ENCODE data around the gene KPNA2. TPM values are rescaled to one million over a fixed set of nuclear protein-coding genes. Genes with fewer than 3 reads are reported as not detected.
A peak's percentile ranks its signal among the peaks of the same experiment; 100 is the strongest.
"Not testable (repeated sequence)": the region's sequence is repeated elsewhere in the genome, so short reads cannot be mapped to it uniquely, and the experiment has no call there.

Gene KPNA2
- 374 and 388 TPM in 2 replicates for total RNA-seq (2014; rRNA removed; shearing (Covaris generic))
- 404 and 461 TPM in 2 replicates for polyA plus RNA-seq (2015; cell fraction: cytosol; rRNA removed)
- 278 and 338 TPM in 2 replicates for polyA plus RNA-seq (2015; cell fraction: nucleus; rRNA removed)

DNA sequence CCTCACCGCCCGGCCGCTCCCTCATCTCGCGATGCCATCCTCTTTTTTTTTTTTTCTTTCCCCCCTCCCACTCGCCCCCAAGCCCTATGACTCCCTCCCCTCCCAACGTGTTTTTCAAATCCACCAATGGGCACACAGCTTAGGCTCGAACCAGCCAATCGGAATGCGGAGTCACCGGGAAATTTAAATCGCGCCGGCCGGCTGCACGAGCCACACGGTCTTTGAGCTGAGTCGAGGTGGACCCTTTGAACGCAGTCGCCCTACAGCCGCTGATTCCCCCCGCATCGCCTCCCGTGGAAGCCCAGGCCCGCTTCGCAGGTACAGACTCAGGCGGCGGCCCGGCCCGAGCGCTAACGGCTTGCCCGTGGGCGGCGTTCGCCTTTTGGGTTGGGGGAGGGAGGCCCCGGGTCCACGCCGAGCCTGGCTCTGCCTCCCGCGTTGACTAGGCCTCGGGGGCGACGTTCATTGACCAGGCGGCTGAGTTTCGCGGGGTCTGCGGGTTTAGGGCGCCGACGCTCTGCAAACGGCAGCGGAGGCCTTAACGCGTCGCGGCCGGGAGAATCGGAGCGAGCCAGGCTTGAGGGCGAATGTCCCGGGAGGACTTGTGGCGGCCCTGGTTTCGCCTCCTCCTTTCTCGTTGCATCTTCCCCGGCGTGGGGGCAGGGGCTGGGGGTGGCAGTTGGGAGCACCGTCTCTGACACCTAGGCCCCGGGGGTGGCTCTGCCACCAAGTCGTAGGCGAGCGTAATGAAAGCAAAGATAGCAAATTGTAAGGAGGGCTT is at the start of gene KPNA2:
KPNA2 (plus strand) TSS at position 213 of the 781 bp plus-strand sequence. CDS start 1,398 bp downstream, outside the sequence.
- in situ Hi-C loops (cut with HindIII; ENCODE audit: low pct_unique_long_range_greater_than_20kb, low sequenced_read_pairs), result no loop called here

DNA sequence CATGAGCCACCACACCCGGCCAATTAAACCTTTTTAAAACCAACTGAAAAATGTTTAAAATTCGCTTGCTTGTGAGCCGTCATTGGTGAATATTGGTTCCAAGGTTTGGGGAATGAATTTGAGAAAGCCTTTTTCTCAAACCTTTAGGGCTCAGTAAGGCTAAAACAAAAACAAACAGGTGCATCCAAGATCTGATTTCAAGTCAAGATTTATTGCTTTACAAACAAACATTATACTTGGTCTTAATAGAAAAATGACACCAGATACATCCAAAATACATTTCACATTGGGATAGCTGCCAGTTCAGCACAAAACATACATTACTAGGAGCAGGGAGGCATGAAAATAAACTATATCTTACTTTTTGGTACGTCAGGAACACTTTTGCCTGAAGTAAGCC is 44.6 kb upstream of the KPNA2 start:
- in situ Hi-C loops (cut with HindIII; ENCODE audit: low pct_unique_long_range_greater_than_20kb, low sequenced_read_pairs), result no loop called here
- DNase-seq (ENCODE audit: low read depth, low spot score), result no peak

More for the DNA sequence above, at the start of gene KPNA2:
- DNase-seq (ENCODE audit: low read depth, low spot score), result peak; percentile 100

DNA sequence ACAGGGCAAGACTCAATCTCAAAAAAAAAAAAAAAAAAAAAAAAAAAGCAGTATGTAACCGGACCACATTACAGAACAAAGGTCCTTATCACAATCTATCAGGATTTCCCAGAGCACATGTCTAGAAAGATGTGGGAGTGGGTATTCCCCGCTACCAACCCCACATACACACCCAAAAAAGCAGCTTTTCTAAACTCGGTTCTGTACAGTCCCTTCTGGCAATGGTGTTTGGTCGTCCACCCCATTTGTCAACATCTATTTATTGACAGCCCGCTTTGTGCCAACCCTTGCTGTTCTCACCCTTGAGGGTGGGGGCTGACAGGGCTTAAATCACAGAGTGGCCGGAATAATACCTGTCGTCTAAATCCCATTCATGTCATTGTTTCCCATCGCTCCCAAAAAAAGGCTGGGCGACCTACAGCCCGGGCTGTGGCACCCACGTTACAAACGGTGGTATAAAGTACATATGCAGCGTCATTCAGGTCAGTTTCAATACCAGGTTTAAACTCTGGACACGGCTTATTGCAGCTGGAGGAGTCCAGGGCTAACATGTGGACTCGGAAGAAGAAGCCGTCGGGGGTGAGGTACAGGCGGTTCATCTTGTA is 42.9 kb upstream of the KPNA2 start:
- in situ Hi-C loops (cut with HindIII; ENCODE audit: low pct_unique_long_range_greater_than_20kb, low sequenced_read_pairs), result no loop called here
- no peak for DNase-seq (ENCODE audit: low read depth, low spot score)

DNA sequence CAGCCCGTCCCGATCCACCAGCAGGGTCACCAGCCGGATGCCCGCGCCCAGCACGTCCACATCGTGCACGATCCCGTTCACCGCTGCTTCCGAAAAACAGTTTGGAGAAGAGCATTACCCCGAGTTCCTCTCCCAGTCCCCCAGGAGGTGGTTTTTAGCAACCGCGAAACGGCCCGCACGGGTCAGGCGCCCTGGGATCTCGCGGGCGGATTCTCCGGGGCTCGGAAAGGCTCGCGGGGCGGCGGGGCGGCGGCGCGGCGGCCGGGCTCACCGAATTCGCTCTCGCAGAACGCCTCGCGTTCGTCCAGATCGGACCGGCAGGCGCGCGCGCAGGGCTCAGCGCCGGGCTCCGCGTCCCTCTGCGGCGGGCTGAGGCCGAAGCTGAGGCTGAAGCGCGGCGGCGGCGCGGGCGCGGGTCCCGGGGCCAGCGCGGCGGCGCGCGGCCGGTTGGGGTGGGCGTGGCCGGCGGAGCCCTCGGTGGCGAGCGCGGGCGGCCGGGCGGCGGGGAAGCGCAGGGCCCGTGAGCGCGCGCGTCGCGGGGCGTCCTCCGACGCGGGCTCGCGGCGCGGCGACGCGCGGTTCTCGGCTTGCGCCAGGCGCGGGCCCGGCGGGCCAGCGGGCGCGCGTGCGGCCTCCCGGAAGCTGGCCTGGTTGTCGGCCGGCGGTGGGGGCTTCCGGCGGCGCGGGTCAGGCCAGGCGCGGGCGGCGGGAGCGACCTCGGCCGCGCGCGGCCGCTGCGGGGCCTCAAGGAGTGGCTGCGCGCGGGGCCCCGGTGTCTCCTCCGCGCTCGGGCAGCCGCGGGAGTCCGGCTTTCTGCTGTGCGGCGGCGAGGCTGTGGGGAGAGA is 42.2 kb upstream of the KPNA2 start:
- peak; percentile 92 for DNase-seq (ENCODE audit: low read depth, low spot score)
- in situ Hi-C loops (cut with HindIII; ENCODE audit: low pct_unique_long_range_greater_than_20kb, low sequenced_read_pairs), result no loop called here

DNA sequence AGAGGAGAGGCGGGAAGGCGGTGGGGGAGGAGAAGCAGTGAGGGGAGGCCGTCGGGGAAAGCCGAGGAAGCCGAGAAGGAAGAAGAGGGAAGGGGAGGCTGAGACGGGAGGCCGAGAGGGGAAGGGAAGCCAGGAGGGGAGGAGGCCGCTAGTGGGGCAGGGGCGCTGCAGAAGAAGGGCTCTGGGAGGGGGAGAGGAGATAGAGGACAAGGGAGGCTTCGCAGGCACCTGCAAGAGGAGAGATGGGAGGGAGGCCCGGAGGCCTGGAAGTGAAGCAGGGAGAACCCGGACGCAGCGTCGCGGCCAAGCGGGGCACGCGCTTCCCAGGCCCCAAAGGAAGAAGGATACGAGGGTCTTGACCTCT is 41.6 kb upstream of the KPNA2 start:
- in situ Hi-C loops (cut with HindIII; ENCODE audit: low pct_unique_long_range_greater_than_20kb, low sequenced_read_pairs), result no loop called here

DNA sequence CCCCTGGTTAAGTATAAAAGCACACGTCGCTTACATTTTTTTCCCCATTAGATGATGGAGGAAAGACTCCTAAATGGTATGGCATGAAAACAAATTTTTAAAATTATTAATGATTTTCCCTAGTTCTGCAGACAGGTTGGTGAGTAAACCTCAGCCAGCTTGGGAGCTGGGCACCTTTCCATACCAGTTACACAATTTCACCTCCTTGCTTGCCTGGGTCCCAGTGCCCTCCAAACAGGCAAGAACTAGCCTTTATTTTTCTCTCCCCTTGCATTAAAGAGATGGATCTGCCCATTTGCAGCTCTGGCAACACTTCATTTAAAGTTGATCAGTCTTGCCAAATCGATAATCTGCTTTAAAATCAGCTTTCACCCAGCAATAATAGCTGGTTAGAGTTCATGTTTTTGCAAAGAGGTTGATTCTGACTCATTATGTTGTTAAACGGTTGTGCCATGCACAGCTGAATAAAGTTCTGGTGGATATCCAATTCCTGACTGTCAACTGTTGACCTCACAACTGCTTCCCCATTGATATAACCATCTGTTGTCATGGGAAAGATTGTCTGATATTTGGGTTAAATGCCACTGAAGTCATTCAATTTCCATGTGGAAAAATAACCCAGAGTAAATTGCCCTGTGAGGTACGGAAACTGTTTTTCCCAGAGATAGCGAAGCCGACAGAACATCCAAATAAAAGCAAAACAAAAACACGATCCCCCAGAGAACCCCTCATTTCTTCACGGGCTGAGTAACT is 40.5 kb upstream of the KPNA2 start:
- in situ Hi-C loops (cut with HindIII; ENCODE audit: low pct_unique_long_range_greater_than_20kb, low sequenced_read_pairs), result no loop called here
- no peak for DNase-seq (ENCODE audit: low read depth, low spot score)

More for the DNA sequence above, 41.6 kb upstream of the KPNA2 start:
- no peak for DNase-seq (ENCODE audit: low read depth, low spot score)

DNA sequence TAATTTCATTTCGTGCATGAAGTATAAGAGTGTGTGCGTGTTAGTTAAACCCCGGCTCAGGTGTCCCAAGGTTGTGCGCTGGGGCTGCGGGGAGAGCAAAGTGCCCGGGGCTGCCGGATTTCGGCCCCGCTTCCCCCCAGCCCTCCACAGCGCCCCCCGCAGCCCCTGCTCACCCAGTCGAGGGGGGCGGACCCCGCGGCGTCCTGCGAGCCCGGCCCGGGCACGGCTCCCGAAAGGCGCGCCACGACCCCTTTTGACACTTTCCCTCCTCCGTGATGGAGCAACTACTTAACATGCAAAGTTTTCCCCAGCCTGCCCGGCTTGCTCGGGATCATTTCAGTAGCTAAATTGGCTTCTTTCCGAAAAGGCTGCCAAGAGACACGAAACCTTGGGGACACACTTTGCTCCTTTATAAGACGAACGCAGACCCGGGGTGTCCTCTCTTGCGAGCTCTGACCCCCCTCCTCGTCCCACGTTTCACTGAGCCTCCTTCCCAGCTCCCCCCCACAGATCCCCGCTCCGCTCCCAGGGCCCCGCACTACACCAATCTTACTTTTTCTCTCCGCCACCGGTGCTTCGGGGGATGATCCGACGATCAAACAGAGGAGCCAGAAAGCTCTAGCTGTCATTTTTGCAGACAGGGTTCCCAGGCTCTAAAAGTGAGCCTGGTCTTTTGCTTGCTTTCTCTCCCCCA is 39.8 kb upstream of the KPNA2 start:
- no peak for DNase-seq (ENCODE audit: low read depth, low spot score)
- in situ Hi-C loops (cut with HindIII; ENCODE audit: low pct_unique_long_range_greater_than_20kb, low sequenced_read_pairs), result no loop called here

DNA sequence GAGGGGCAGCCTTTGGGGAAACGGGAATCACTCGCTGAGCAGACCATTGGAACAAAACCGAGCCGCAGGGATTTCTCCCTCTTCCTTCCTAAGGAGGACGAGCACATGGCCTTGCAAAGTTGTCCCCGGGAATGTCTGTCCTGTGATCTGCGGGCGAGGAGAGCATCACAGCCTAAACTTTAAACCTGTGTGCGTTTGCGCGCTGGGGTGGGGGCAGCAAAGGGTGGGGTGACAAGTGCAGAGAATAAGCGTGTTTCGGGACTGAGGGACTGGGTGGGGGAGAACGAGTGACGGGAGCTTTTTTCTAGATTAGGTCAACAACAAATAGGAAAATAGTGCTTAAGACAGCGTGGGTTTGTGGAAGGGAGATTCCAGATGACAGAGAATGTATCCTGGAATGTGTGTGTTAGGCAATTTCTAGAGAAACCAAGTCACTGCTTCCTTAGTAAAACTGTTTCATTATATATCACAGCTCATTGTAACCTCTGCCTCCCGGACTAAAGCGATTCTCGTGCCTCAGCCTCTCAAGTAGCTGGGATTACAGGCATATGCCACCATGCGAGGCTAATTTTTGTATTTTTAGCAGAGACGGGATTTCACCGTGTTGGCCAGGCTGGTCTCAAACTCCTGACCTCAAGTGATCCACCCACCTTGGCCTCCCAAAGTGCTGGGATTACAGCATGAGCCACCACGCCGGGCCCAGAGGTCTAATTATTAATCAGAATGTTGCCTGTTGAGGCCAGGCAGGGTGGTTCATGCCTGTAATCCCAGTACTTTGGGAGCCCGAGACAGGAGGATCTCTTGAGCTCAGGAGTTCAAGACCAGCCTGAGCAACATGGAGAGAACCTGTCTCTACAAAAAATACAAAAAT is 39.0 kb upstream of the KPNA2 start, which contains the start of gene C17orf58:
C17orf58 (minus strand) TSS at position 169 of the 871 bp plus-strand sequence. CDS start 271 bp downstream, outside the sequence.
- DNase-seq (ENCODE audit: low read depth, low spot score); in situ Hi-C loops (cut with HindIII; ENCODE audit: low pct_unique_long_range_greater_than_20kb, low sequenced_read_pairs): not testable (repeated sequence)

DNA sequence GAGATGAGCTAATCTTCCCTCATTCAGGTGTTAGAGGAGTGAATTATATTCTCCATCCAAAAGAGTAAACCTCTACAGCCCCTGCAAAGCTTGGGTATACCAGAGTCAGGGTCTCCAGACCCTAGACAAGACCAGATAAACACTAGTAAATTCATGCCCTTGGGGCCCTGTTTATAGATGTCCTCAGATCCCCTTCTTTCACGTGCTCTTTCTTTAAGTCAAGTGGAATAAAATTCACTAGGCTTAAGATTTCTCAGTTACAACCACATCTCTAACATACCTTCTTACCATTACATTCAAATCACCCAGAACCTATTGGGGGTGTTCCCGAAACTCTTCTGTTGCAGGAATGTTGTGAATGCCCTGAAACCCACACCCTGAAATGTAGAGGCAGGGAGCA is 37.1 kb upstream of the KPNA2 start:
- no peak for DNase-seq (ENCODE audit: low read depth, low spot score)
- in situ Hi-C loops (cut with HindIII; ENCODE audit: low pct_unique_long_range_greater_than_20kb, low sequenced_read_pairs), result no loop called here

DNA sequence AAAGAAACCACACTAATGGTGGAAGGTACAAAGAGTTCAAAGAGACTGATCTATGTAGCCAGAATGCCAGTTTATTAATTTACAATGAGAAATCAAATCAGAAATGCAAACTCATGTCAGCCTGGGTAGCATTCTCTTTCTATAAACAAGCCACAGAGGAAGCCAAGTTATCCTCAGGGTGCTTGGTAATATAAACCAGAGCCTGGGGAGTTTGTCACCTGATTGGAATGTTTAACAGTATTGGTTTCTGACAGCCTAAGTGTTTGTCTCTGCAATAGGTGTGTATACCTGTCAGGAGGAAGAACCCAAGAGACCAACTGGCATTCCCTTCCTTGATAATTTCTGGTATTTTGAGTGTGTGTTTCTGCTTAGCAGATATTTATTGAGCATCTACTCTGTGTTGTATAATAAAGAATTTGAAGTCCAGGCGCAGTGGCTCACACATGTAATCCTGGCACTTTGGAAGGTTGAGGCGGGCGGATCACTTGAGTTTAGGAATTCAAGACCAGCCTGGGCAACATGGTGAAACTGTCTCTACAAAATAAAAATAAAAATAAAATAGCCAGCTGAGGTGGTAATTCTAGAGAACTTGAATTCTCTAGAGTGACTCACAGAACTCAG is 36.1 kb upstream of the KPNA2 start:
- in situ Hi-C loops (cut with HindIII; ENCODE audit: low pct_unique_long_range_greater_than_20kb, low sequenced_read_pairs), result no loop called here
- no peak for DNase-seq (ENCODE audit: low read depth, low spot score)

DNA sequence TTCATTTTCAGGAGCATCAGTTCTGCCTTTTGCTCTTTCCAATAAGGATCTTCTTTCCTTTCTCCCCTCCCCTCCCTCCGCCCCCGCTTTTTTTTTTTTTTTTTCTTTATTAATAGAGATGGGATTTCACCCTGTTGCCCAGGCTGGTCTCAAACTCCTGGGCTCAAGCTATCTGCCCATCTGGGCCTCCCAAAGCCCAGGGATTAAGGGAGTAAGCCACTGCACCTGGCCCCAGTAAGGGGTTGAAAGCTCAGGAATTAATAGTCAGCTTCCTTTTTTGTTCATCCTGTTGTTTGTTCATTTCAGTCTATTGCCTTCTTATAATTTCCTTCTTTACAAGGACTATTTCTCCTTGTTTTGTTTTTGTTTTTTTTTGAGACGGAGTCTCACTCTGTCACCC is 31.3 kb upstream of the KPNA2 start:
- in situ Hi-C loops (cut with HindIII; ENCODE audit: low pct_unique_long_range_greater_than_20kb, low sequenced_read_pairs), result no loop called here
- DNase-seq (ENCODE audit: low read depth, low spot score), result no peak

DNA sequence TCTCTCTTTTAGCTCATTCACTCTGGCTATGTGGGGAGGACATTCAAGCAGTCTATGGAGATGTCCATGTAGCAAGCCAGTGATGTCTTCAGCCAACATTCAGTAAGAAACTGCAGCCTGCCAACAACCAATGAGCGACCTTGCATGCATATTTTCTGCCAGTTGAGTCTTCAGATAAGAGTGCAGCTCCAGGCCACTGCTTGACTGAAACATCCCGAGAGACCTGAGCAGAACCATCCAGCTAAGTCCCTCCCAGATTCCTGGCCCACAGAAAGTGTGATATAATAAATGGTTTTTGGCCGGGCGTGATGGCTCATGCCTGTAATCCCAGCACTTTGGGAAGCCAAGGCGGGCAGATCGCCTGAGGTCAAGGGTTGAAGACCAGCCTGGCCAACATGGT is 28.7 kb upstream of the KPNA2 start:
- DNase-seq (ENCODE audit: low read depth, low spot score), result no peak
- in situ Hi-C loops (cut with HindIII; ENCODE audit: low pct_unique_long_range_greater_than_20kb, low sequenced_read_pairs), result no loop called here

DNA sequence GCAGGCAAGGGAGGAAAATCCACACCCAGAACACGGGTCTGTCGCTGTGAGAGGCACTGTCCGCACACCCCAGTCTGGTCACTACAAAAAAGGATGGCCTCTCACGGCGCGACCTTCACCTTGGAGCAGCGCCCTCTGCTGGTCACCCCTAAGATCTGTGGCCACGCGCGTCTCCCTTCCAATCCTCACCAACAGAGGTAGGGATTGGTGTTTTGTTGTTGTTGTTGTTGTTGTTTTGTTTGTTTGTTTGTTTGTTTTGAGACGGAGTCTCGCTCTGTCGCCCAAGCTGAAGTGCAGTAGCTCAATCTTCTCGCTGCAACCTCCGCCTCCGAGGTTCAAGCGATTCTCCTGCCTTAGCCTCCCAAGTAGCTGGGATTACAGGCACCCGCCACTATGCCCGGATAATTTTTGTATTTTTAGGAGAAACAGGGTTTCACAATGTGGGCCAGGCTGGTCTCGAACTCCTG is 24.3 kb upstream of the KPNA2 start:
- in situ Hi-C loops (cut with HindIII; ENCODE audit: low pct_unique_long_range_greater_than_20kb, low sequenced_read_pairs), result no loop called here
- peak; percentile 81 for DNase-seq (ENCODE audit: low read depth, low spot score)

DNA sequence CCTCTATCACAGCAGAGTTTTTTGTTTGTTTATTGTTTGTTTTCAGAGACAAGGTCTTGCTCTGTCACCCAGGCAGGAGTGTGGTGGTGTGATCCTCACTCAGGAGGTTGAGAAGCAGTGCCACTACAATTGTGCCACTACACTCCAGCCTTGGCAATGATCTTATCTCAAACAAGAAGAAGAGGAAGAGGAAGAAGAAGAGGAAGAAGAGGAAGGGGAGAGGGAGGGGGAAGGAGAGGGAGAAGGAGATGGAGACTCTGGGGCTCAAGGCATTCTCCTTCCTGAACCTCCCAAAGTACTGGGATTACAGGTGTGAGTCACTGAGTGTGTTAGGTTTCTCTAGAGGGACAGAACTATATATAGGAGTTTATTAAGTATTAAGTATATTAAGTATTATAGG is 22.1 kb upstream of the KPNA2 start:
- in situ Hi-C loops (cut with HindIII; ENCODE audit: low pct_unique_long_range_greater_than_20kb, low sequenced_read_pairs), result no loop called here
- no peak for DNase-seq (ENCODE audit: low read depth, low spot score)

DNA sequence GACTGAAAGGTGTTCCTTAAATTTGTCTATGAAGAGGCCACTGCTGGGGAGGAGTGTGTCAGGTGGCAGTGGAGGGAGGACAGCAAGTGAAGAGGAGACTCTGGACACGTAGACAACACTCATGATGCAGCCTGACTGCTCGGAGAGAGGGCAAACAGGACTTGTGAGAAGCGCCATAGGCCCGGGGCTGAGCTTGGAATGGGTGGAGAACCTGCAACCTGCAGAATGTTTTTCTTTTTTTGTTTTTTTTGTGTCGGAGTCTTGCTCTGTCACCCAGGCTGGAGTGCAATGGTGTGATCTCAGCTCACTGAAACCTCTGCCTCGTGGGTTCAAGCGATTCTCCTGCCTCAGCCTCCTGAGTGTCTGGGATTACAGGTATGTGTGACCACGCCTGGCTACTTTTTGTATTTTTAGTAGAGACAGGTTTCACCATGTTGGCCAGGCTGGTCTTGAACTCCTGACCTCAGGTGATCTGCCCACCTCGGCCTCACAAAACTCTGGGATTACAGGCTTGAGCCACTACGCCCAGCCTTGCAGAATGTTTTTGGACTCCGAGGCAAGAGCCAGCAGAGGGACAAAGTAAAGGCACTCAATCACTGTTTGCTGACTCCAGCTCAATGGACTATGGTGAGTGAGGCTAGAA is 20.3 kb upstream of the KPNA2 start:
- in situ Hi-C loops (cut with HindIII; ENCODE audit: low pct_unique_long_range_greater_than_20kb, low sequenced_read_pairs), result no loop called here
- no peak for DNase-seq (ENCODE audit: low read depth, low spot score)
